Vagina (tissue), 2 donors: ENCODE data around the gene EVX2. TPM values are rescaled to one million over a fixed set of nuclear protein-coding genes. Genes with fewer than 3 reads are reported as not detected.

ENCODE experiments used
- DNase-seq, 2 donors: peaks; one replicate each; pipeline ENCODE4 v3.0.0-alpha.2; 2017; ENCODE audit errors: extremely low spot score in 2 of 2
- H3K27ac ChIP-seq: fragments of 200-600 bp; sonication (generic); one replicate; pipeline ENCODE4 v1.5.1; 2019
- H3K27me3 ChIP-seq: fragments of 200-600 bp; sonication (generic); one replicate; pipeline ENCODE4 v1.5.1; 2019
- H3K36me3 ChIP-seq, 2 donors: fragments of 200-600 bp; sonication (generic); one replicate each; pipeline ENCODE4 v1.5.1; 2017 to 2019
- H3K4me1 ChIP-seq: fragments of 200-600 bp; sonication (generic); one replicate; pipeline ENCODE4 v1.5.1; 2019
- H3K4me3 ChIP-seq, 2 donors: fragments of 200-600 bp; sonication (generic); 1 replicate in 1 of 2; 2 replicates in 1 of 2; pipeline ENCODE4 v1.5.1; 2016 to 2019
- H3K9me3 ChIP-seq: fragments of 200-600 bp; sonication (generic); one replicate; pipeline ENCODE4 v1.5.1; 2019
- POLR2A ChIP-seq, 2 donors: fragments of 450-650 bp; IDR thresholded peaks; one replicate each; pipeline ENCODE4 v1.6.1; 2017; ENCODE audit warnings: antibody characterized with exemption in 2 of 2, mild to moderate bottlenecking in 2 of 2, moderate library complexity in 2 of 2
- POLR2AphosphoS5 ChIP-seq, 2 donors: sonication (generic); formaldehyde crosslinking; IDR thresholded peaks; one replicate each; pipeline ENCODE4 v1.9.0; 2017; ENCODE audit warnings: antibody characterized with exemption in 2 of 2, mild to moderate bottlenecking in 2 of 2, low read depth in 1 of 2; ENCODE audit not compliant: insufficient read depth in 1 of 2
- intact Hi-C: fragments of 100-400 bp; cut with DNase I; formaldehyde crosslinking; loops from one replicate; pipeline ENCODE4 v1.15.1; 2023
- total RNA-seq: library from RNA; depleted of rRNA; stranded (reverse); fragments of >200 nt; gene quantifications from one replicate; pipeline ENCODE4 v1.2.3, GENCODE V29; 2016
- TF ChIP-seq, protein P1 (sequence below), 3 experiments: fragments of 450-650 bp in 2 of 3; fragments of 200-600 bp in 1 of 3; sonication (generic) in 1 of 3; IDR thresholded peaks; one replicate each; pipeline ENCODE4 v1.5.1; 2017 to 2019; ENCODE audit warnings: antibody characterized with exemption in 3 of 3, mild to moderate bottlenecking in 2 of 3, moderate library complexity in 2 of 3

Gene EVX2
- total RNA-seq, 1 donor from 2014 or later: 0.98 TPM

DNA sequence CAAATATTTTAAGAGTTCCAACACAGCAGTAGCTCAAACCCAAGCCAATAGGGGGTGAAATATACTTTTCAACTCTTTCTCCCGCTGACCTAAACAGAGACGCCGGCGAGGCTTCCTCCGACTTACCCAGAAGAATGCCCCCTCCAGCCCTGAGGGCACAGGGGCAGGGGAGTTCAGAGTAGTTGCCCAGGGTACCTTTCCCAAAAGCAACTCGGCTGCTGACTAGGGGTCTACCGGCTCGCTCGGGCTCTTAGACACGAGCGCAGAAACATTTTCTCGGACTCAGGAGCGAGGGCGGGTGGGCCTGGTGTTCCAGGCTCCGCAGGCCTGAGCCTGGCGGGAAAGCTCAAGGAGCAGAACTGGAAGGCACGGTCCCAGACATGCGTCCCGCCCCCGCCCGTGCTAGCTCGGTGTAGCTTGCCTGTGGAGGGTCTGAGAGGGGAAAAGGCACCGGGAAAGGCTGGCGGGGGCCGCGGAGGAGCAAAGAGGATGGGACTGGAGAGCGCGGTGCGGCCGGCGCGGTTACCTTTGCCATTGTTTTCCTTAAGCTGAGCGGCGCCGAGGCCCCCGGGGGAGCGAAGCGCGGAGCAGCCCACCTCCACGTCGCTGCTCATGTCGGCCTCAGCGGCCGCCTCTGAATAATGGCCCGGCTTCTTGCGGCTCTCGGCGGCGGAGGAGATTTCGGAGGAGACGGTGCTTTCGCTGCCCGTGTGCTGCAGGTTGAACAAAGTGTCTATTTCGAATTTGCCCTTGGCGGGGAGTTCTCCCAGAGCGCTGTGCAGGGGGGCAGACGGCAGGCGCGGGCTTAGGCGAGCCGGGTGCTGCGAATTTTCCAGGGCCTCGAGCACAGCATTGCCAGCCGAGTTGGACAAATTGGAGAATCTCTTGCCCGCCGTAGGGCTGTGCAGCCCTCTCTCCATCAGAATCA, 674 bp downstream of the EVX2 start:
- peak overlapping the region; percentile 93 for H3K27ac ChIP-seq
- no peaks in the 10 kb centered on the region for H3K36me3 ChIP-seq
- peak overlapping the region; percentile 49 to 52 for H3K4me3 ChIP-seq
- peaks cover 60% of the 10 kb centered on the region for H3K4me1 ChIP-seq
- no peaks in the 10 kb centered on the region for H3K9me3 ChIP-seq
- intact Hi-C loops: loop anchor here (10.0 kb wide), 1 partner anchor 1748 kb away; the partner anchor contains the start of gene SP9
- peaks cover 9% of the 10 kb centered on the region for H3K27me3 ChIP-seq
- peak in 1 of 2 donors; percentile 86 for DNase-seq
- TF ChIP-seq POLR2A (IDR thresholded peaks at IDR 0.05): no peak
- TF ChIP-seq POLR2AphosphoS5 (IDR thresholded peaks at IDR 0.05; ENCODE audit: insufficient read depth in 1 of 2, low read depth in 1 of 2): peak in 1 of 2 donors; percentile 45

DNA sequence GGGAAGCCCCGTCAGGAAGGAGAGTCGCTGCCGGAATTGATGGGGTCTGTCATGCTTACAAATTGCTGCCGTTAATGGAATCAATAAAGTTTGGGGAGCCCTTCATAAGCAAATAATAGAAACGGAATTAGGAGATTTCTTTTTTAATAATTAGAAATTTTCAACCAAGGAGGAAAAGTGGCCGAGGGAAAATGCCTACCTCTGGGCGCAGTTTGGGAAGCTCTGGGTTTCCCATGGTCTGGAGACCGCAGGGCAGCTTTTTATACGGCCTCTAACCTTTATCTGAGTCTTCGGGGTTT, 1.3 kb downstream of the EVX2 start:
- Histone ChIP-seq H3K4me1 (peaks cover 55% of the 10 kb centered on the region), H3K36me3 (no peaks in the 10 kb centered on the region), H3K27ac (peak overlapping the region; percentile 93), H3K4me3 (peak overlapping the region; percentile 49 to 52), H3K27me3 (peaks cover 9% of the 10 kb centered on the region), H3K9me3 (no peaks in the 10 kb centered on the region)
- no peak for DNase-seq
- TF ChIP-seq, protein P1, sequence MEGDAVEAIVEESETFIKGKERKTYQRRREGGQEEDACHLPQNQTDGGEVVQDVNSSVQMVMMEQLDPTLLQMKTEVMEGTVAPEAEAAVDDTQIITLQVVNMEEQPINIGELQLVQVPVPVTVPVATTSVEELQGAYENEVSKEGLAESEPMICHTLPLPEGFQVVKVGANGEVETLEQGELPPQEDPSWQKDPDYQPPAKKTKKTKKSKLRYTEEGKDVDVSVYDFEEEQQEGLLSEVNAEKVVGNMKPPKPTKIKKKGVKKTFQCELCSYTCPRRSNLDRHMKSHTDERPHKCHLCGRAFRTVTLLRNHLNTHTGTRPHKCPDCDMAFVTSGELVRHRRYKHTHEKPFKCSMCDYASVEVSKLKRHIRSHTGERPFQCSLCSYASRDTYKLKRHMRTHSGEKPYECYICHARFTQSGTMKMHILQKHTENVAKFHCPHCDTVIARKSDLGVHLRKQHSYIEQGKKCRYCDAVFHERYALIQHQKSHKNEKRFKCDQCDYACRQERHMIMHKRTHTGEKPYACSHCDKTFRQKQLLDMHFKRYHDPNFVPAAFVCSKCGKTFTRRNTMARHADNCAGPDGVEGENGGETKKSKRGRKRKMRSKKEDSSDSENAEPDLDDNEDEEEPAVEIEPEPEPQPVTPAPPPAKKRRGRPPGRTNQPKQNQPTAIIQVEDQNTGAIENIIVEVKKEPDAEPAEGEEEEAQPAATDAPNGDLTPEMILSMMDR (IDR thresholded peaks at IDR 0.05): no peak
- TF ChIP-seq POLR2A (IDR thresholded peaks at IDR 0.05) (no peak), POLR2AphosphoS5 (IDR thresholded peaks at IDR 0.05; ENCODE audit: insufficient read depth in 1 of 2, low read depth in 1 of 2) (no peak)
- intact Hi-C loops: loop anchor here (10.0 kb wide), 1 partner anchor 1748 kb away; the partner anchor contains the start of gene SP9

DNA sequence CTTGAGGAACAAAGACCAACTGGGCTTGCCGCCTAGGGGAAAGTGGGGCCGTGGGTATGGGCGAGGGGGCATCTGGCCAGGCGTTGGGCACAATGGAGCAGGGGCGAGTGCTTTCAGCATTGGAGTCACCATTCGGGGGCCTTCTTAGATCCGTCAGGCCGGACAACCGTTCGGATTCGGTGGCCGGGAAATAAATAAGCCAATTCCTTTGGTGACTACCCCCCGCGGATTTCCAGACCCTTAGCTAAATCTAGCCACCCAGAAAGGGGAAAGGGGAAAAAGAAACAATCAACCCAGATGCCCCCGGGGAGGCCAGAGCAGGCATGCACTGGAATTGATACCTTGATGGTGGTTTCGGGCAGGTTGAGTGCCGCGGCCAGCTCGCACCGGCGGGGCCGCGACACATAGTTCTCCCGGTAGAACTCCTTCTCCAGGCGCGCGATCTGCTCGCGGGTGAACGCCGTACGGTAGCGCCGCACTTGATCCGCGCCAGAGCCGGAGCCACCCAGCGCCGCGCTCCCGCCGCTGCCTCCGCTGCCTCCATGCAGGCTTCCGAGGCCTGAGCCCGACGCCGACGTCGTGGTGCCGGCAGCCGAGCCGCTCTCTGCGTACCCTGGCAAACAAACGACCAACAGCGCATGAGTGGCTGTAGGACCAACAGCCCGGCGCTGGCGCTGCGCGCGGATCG, 1.8 kb downstream of the EVX2 start:
- intact Hi-C loops: loop anchor here (10.0 kb wide), 1 partner anchor 1747 kb away; the partner anchor contains the start of gene SP9
- H3K9me3 ChIP-seq: no peaks in the 10 kb centered on the region
- peak overlapping the region; percentile 49 to 52 for H3K4me3 ChIP-seq
- peak in 1 of 2 donors; percentile 27 for TF ChIP-seq POLR2AphosphoS5 (IDR thresholded peaks at IDR 0.05; ENCODE audit: insufficient read depth in 1 of 2, low read depth in 1 of 2)
- TF ChIP-seq, protein P1 (IDR thresholded peaks at IDR 0.05): no peak
- H3K36me3 ChIP-seq: no peaks in the 10 kb centered on the region
- peak overlapping the region; percentile 93 for H3K27ac ChIP-seq
- H3K4me1 ChIP-seq: peaks cover 55% of the 10 kb centered on the region
- peaks cover 9% of the 10 kb centered on the region for H3K27me3 ChIP-seq
- peak in 1 of 2 donors; percentile 84 for DNase-seq

DNA sequence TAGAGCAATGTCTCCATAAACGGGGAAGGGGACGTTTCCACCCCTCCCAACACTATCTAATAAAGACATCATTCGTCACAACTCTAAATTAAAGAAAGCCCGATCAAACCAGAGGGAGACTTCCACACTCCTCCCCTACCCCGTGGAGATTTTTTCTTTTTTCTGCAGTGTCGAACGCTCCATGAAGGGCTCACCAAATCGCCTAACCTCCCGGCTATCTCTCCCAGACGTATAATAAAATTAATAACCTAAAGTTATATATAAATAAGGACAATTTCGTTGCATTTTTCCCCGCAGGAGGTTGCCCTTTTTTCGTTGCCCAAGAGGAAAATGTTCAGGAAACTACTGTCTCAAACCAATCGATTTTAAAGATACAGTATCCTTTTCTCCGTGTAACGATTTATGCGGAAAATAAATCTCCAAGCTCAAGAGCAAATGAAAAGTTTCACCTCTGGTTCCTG, 2.4 kb downstream of the EVX2 start:
- H3K4me1 ChIP-seq: peaks cover 51% of the 10 kb centered on the region

More for the DNA sequence above, 2.4 kb downstream of the EVX2 start:
- DNase-seq: no peak
- H3K36me3 ChIP-seq: no peaks in the 10 kb centered on the region
- peak overlapping the region; percentile 49 to 52 for H3K4me3 ChIP-seq
- no peaks in the 10 kb centered on the region for H3K9me3 ChIP-seq
- TF ChIP-seq, protein P1 (IDR thresholded peaks at IDR 0.05): no peak
- TF ChIP-seq POLR2A (IDR thresholded peaks at IDR 0.05): no peak
- TF ChIP-seq POLR2AphosphoS5 (IDR thresholded peaks at IDR 0.05; ENCODE audit: insufficient read depth in 1 of 2, low read depth in 1 of 2): no peak
- H3K27ac ChIP-seq: peak overlapping the region; percentile 93
- peaks cover 9% of the 10 kb centered on the region for H3K27me3 ChIP-seq
- intact Hi-C loops: loop anchor here (10.0 kb wide), 1 partner anchor 1747 kb away; the partner anchor contains the start of gene SP9
